NCI-H345 treated with DMSO at 0.1 percent for 48 hours (cell line): ENCODE data around the gene KXD1.
"Not testable (repeated sequence)": the region's sequence is repeated elsewhere in the genome, so short reads cannot be mapped to it uniquely, and the experiment has no call there.

ENCODE experiments used
- DNase-seq: peaks from one replicate; lab custom pipeline; 2025; ENCODE audit not compliant: unreplicated experiment; lab: John Stamatoyannopoulos, UW

The KXD1 gene

GRCh38 chr19:18533058-18533457 is 24.6 kb upstream of the KXD1 start:
- DNase-seq: no peak

GRCh38 chr19:18536475-18536874 is 21.2 kb upstream of the KXD1 start:
- DNase-seq: no peak

- DNase-seq: no peak
These were observed 20.2 kb upstream of the KXD1 start for GRCh38 chr19:18537431-18537830.

- no peak for DNase-seq
These were observed 19.6 kb upstream of the KXD1 start for GRCh38 chr19:18538115-18538514.

GRCh38 chr19:18539372-18539771 is 18.3 kb upstream of the KXD1 start:
- DNase-seq: no peak

- not testable (repeated sequence) for DNase-seq
These were observed 17.5 kb upstream of the KXD1 start for GRCh38 chr19:18540200-18540599.

GRCh38 chr19:18541258-18541991 is 16.2 kb upstream of the KXD1 start:
- DNase-seq: no peak

GRCh38 chr19:18541992-18542940 is 15.4 kb upstream of the KXD1 start:
- DNase-seq: no peak

GRCh38 chr19:18542941-18543813 is 14.5 kb upstream of the KXD1 start, which contains the start of gene FKBP8:
Gene FKBP8 (minus strand): TSS chr19:18543573. CDS start chr19:18541970, 1,603 bp downstream.
- DNase-seq: peak; percentile 36

GRCh38 chr19:18543814-18544475 is 13.7 kb upstream of the KXD1 start:
- DNase-seq: peak; percentile 6

GRCh38 chr19:18551631-18552030 is 6.0 kb upstream of the KXD1 start:
- no peak for DNase-seq

GRCh38 chr19:18558202-18558555 is 509 bp downstream of the KXD1 start:
- DNase-seq: no peak

- DNase-seq: no peak
These were observed 934 bp downstream of the KXD1 start for GRCh38 chr19:18558604-18559003.

- DNase-seq: no peak
These were observed 2.0 kb downstream of the KXD1 start for GRCh38 chr19:18559685-18560084.

GRCh38 chr19:18562086-18562485 is 4.4 kb downstream of the KXD1 start:
- DNase-seq: no peak

- DNase-seq: no peak
These were observed 9.3 kb downstream of the KXD1 start for GRCh38 chr19:18566953-18567352.

GRCh38 chr19:18568367-18568766 is 10.7 kb downstream of the KXD1 start:
- no peak for DNase-seq

- DNase-seq: peak; percentile 85
These were observed 14.1 kb downstream of the KXD1 start, which contains the start of gene UBA52 for GRCh38 chr19:18571564-18572344. Gene UBA52 (plus strand): TSS chr19:18571857. CDS start chr19:18573301, 1,444 bp downstream.

GRCh38 chr19:18574691-18575291 is 17.1 kb downstream of the KXD1 start:
- no peak for DNase-seq
